Large intestine (tissue), 3 donors: ENCODE results near the gene SRRM5. TPM values are rescaled to one million over a fixed set of nuclear protein-coding genes. Genes with fewer than 3 reads are reported as not detected.
"Not testable (repeated sequence)": the region's sequence is repeated elsewhere in the genome, so short reads cannot be mapped to it uniquely, and the experiment has no call there.

ENCODE experiments used
- DNase-seq, 2 donors: peaks; one replicate each; pipeline versions ENCODE4 v3.0.0 to v3.0.0-alpha.2; 2013
- H3K27ac ChIP-seq: one replicate; pipeline ENCODE4 v1.5.1; 2013; ENCODE audit warnings: low read length
- H3K27me3 ChIP-seq: 2 replicates; pipeline ENCODE4 v1.6.1; 2013; ENCODE audit warnings: low read length; ENCODE audit not compliant: control insufficient read depth, insufficient read depth
- H3K36me3 ChIP-seq: 2 replicates; pipeline ENCODE4 v1.6.1; 2013; ENCODE audit warnings: low read length; ENCODE audit not compliant: control insufficient read depth, insufficient read depth
- H3K4me1 ChIP-seq: one replicate; pipeline ENCODE4 v1.6.1; 2013; ENCODE audit warnings: low read length; ENCODE audit not compliant: control insufficient read depth, insufficient read depth
- H3K4me3 ChIP-seq: one replicate; pipeline ENCODE4 v1.5.1; 2013; ENCODE audit warnings: low read length
- H3K9me3 ChIP-seq: one replicate; pipeline ENCODE4 v1.6.1; 2013; ENCODE audit warnings: mild to moderate bottlenecking, low read depth, low read length, moderate library complexity; ENCODE audit not compliant: control insufficient read depth
- WGBS: methylation state at CpG from one replicate; pipeline ENCODE4 v1.1.5; 2013; ENCODE audit warnings: low lambda C conversion rate; ENCODE audit not compliant: insufficient coverage; 5-methylcytosine and 5-hydroxymethylcytosine counted together
- polyA plus RNA-seq: library from polyadenylated mRNA; unstranded; fragments of 120-200 nt; gene quantifications from one replicate; pipeline ENCODE4 v1.2.1, GENCODE V29; 2013

SRRM5 gene
- polyA plus RNA-seq, 1 donor, result 1.5 TPM

GRCh38 chr19:43625918-43626579, 14.2 kb downstream of the SRRM5 start:
- WGBS, result no CpG with 5 or more reads among the region's 32 CpGs
- Histone ChIP-seq H3K4me1 (no peaks in the 10 kb centered on the region), H3K36me3 (no peaks in the 10 kb centered on the region), H3K27me3 (no peaks in the 10 kb centered on the region), H3K4me3 (no peak overlapping the region), H3K27ac (no peak overlapping the region), H3K9me3 (no peaks in the 10 kb centered on the region)
- no peak for DNase-seq

- H3K27me3 ChIP-seq, result no peaks in the 10 kb centered on the region
- no peak for DNase-seq
- no peak overlapping the region for H3K4me3 ChIP-seq
- H3K36me3 ChIP-seq, result no peaks in the 10 kb centered on the region
- no peaks in the 10 kb centered on the region for H3K9me3 ChIP-seq
- no CpG with 5 or more reads among the region's 17 CpGs for WGBS
- H3K27ac ChIP-seq, result no peak overlapping the region
- H3K4me1 ChIP-seq, result no peaks in the 10 kb centered on the region
These were observed 14.9 kb downstream of the SRRM5 start for GRCh38 chr19:43626838-43627237.

GRCh38 chr19:43628646-43629326, 16.9 kb downstream of the SRRM5 start:
- H3K36me3 ChIP-seq, result no peaks in the 10 kb centered on the region
- no peak overlapping the region for H3K27ac ChIP-seq
- no CpG with 5 or more reads among the region's 3 CpGs for WGBS

GRCh38 chr19:43631491-43631890, 19.6 kb downstream of the SRRM5 start:
- no peak for DNase-seq
- H3K27ac ChIP-seq, result no peak overlapping the region
- no peak overlapping the region for H3K4me3 ChIP-seq
- no CpG with 5 or more reads among the region's 5 CpGs for WGBS
- no peaks in the 10 kb centered on the region for H3K36me3 ChIP-seq
- H3K9me3 ChIP-seq, result no peaks in the 10 kb centered on the region
- peaks cover 10% of the 10 kb centered on the region for H3K4me1 ChIP-seq
- no peaks in the 10 kb centered on the region for H3K27me3 ChIP-seq

More at GRCh38 chr19:43628646-43629326, 16.9 kb downstream of the SRRM5 start:
- no peak for DNase-seq
- H3K27me3 ChIP-seq, result no peaks in the 10 kb centered on the region
- no peaks in the 10 kb centered on the region for H3K9me3 ChIP-seq
- no peak overlapping the region for H3K4me3 ChIP-seq
- no peaks in the 10 kb centered on the region for H3K4me1 ChIP-seq

- Histone ChIP-seq H3K4me3 (no peak overlapping the region), H3K27ac (no peak overlapping the region), H3K36me3 (no peaks in the 10 kb centered on the region), H3K9me3 (no peaks in the 10 kb centered on the region), H3K4me1 (peaks cover 10% of the 10 kb centered on the region), H3K27me3 (peaks cover 7% of the 10 kb centered on the region)
- no peak for DNase-seq
- 94% methylated on average over 2 of the region's 4 CpGs for WGBS
These were observed 21.6 kb downstream of the SRRM5 start for GRCh38 chr19:43633520-43633919.

- H3K4me1 ChIP-seq, result peaks cover 10% of the 10 kb centered on the region
- no peaks in the 10 kb centered on the region for H3K9me3 ChIP-seq
- no CpG with 5 or more reads among the region's 5 CpGs for WGBS
- H3K36me3 ChIP-seq, result no peaks in the 10 kb centered on the region
- DNase-seq, result no peak
- no peak overlapping the region for H3K27ac ChIP-seq
- no peak overlapping the region for H3K4me3 ChIP-seq
- H3K27me3 ChIP-seq, result peaks cover 13% of the 10 kb centered on the region
These were observed 22.2 kb downstream of the SRRM5 start for GRCh38 chr19:43634068-43634467.

- no peak overlapping the region for H3K27ac ChIP-seq
These were observed 22.6 kb downstream of the SRRM5 start for GRCh38 chr19:43634506-43634871.

GRCh38 chr19:43634872-43635560, 23.1 kb downstream of the SRRM5 start:
- H3K27ac ChIP-seq, result no peak overlapping the region

More at GRCh38 chr19:43634506-43634871, 22.6 kb downstream of the SRRM5 start:
- H3K4me3 ChIP-seq, result peak overlapping the region; percentile 43
- no peaks in the 10 kb centered on the region for H3K36me3 ChIP-seq
- peaks cover 15% of the 10 kb centered on the region for H3K27me3 ChIP-seq
- peaks cover 10% of the 10 kb centered on the region for H3K4me1 ChIP-seq
- DNase-seq, result peak in 1 of 2 donors; percentile 12
- H3K9me3 ChIP-seq, result no peaks in the 10 kb centered on the region
- WGBS, result no CpG with 5 or more reads among the region's 5 CpGs

GRCh38 chr19:43635561-43635940, 23.7 kb downstream of the SRRM5 start:
- no CpG with 5 or more reads among the region's 2 CpGs for WGBS

More at GRCh38 chr19:43634872-43635560, 23.1 kb downstream of the SRRM5 start:
- H3K4me1 ChIP-seq, result peaks cover 10% of the 10 kb centered on the region
- H3K4me3 ChIP-seq, result peak overlapping the region; percentile 43
- peaks cover 18% of the 10 kb centered on the region for H3K27me3 ChIP-seq
- H3K36me3 ChIP-seq, result no peaks in the 10 kb centered on the region
- no peaks in the 10 kb centered on the region for H3K9me3 ChIP-seq
- peak; percentile 64 to 81 for DNase-seq
- no CpG with 5 or more reads among the region's 17 CpGs for WGBS

GRCh38 chr19:43636121-43636683, 24.3 kb downstream of the SRRM5 start:
- Histone ChIP-seq H3K27me3 (peaks cover 25% of the 10 kb centered on the region), H3K36me3 (no peaks in the 10 kb centered on the region), H3K4me3 (no peak overlapping the region), H3K27ac (no peak overlapping the region), H3K9me3 (no peaks in the 10 kb centered on the region), H3K4me1 (peaks cover 14% of the 10 kb centered on the region)
- peak in 1 of 2 donors; percentile 8 for DNase-seq
- WGBS, result no CpG with 5 or more reads among the region's 14 CpGs

More at GRCh38 chr19:43635561-43635940, 23.7 kb downstream of the SRRM5 start:
- not testable (repeated sequence) for H3K27ac ChIP-seq, DNase-seq, H3K36me3 ChIP-seq, H3K9me3 ChIP-seq
- Histone ChIP-seq H3K4me3 (peak overlapping the region; percentile 43), H3K4me1 (peaks cover 14% of the 10 kb centered on the region), H3K27me3 (peaks cover 23% of the 10 kb centered on the region)
